ENCODE measurements around the gene CFAP77. TPM values are rescaled to one million over a fixed set of nuclear protein-coding genes. Genes with fewer than 3 reads are reported as not detected.
"Not testable (repeated sequence)": the region's sequence is repeated elsewhere in the genome, so short reads cannot be mapped to it uniquely, and the experiment has no call there.

Gene CFAP77
- polyA plus RNA-seq, 3 donors: not detected

- WGBS, 3 donors: 60 to 68% (median 61%) methylated on average over 17 of the region's 17 CpGs
- no peak overlapping the region for H3K27ac ChIP-seq (ENCODE audit: low read depth, low read length)
Measured at GRCh38 chr9:132548751-132549640, 139.0 kb downstream of the CFAP77 start.

GRCh38 chr9:132551556-132551955, 141.5 kb downstream of the CFAP77 start:
- 80 to 88% (median 84%) methylated on average over 13 of the region's 13 CpGs for WGBS, 3 donors

GRCh38 chr9:132552041-132552440, 142.0 kb downstream of the CFAP77 start:
- WGBS, 3 donors: 93 to 94% (median 93%) methylated on average over 12 of the region's 12 CpGs
- H3K27ac ChIP-seq (ENCODE audit: low read depth, low read length): no peak overlapping the region

More at GRCh38 chr9:132551556-132551955, 141.5 kb downstream of the CFAP77 start:
- H3K27ac ChIP-seq (ENCODE audit: low read depth, low read length): no peak overlapping the region

- no peak overlapping the region for H3K27ac ChIP-seq (ENCODE audit: low read depth, low read length)
- 86 to 89% (median 89%) methylated on average over 2 of the region's 2 CpGs for WGBS, 3 donors
Measured at GRCh38 chr9:132554755-132555154, 144.7 kb downstream of the CFAP77 start.

- no peak overlapping the region for H3K27ac ChIP-seq (ENCODE audit: low read depth, low read length)
- 67 to 78% (median 76%) methylated on average over 8 of the region's 8 CpGs for WGBS, 3 donors
Measured at GRCh38 chr9:132555528-132555927, 145.5 kb downstream of the CFAP77 start.

GRCh38 chr9:132556235-132556634, 146.2 kb downstream of the CFAP77 start:
- WGBS, 3 donors: 52 to 75% (median 73%) methylated on average over 6 of the region's 6 CpGs
- no peak overlapping the region for H3K27ac ChIP-seq (ENCODE audit: low read depth, low read length)

GRCh38 chr9:132556714-132557113, 146.7 kb downstream of the CFAP77 start:
- 58 to 75% (median 67%) methylated on average over 26 of the region's 26 CpGs for WGBS, 3 donors
- no peak overlapping the region for H3K27ac ChIP-seq (ENCODE audit: low read depth, low read length)

- no peak overlapping the region for H3K27ac ChIP-seq (ENCODE audit: low read depth, low read length)
- 82 to 87% (median 87%) methylated on average over 15 of the region's 15 CpGs for WGBS, 3 donors
Measured at GRCh38 chr9:132557159-132557558, 147.1 kb downstream of the CFAP77 start.

GRCh38 chr9:132559711-132560110, 149.7 kb downstream of the CFAP77 start:
- no peak overlapping the region for H3K27ac ChIP-seq (ENCODE audit: low read depth, low read length)
- 92 to 94% (median 93%) methylated on average over 2 of the region's 2 CpGs for WGBS, 3 donors

- H3K27ac ChIP-seq (ENCODE audit: low read depth, low read length): no peak overlapping the region
- WGBS, 3 donors: 28 to 40% (median 31%) methylated on average over 14 of the region's 14 CpGs
Measured at GRCh38 chr9:132560616-132561202, 150.7 kb downstream of the CFAP77 start.

GRCh38 chr9:132562306-132562573, 152.2 kb downstream of the CFAP77 start:
- WGBS, 3 donors: 25 to 57% (median 37%) methylated on average over 4 of the region's 4 CpGs
- no peak overlapping the region for H3K27ac ChIP-seq (ENCODE audit: low read depth, low read length)

- 76 to 81% (median 77%) methylated on average over 6 of the region's 6 CpGs for whole genome bisulfite sequencing, 3 donors
- no peak overlapping the region for H3K27ac ChIP-seq (ENCODE audit: low read depth, low read length)
Measured at GRCh38 chr9:132564526-132564925, 154.5 kb downstream of the CFAP77 start.

GRCh38 chr9:132568787-132569186, 158.8 kb downstream of the CFAP77 start:
- not testable (repeated sequence) for H3K27ac ChIP-seq (ENCODE audit: low read depth, low read length)
- WGBS, 3 donors: 79 to 85% (median 84%) methylated on average over 2 of the region's 2 CpGs

- H3K27ac ChIP-seq (ENCODE audit: low read depth, low read length): no peak overlapping the region
- WGBS, 3 donors: 74 to 77% (median 75%) methylated on average over 13 to 15 of the region's 15 CpGs
Measured at GRCh38 chr9:132571806-132572600, 162.0 kb downstream of the CFAP77 start.

GRCh38 chr9:132572921-132573320, 162.9 kb downstream of the CFAP77 start:
- H3K27ac ChIP-seq (ENCODE audit: low read depth, low read length): no peak overlapping the region
- WGBS, 3 donors: 19 to 33% (median 25%) methylated on average over 8 of the region's 8 CpGs

GRCh38 chr9:132575005-132575609, 165.1 kb downstream of the CFAP77 start:
- H3K27ac ChIP-seq (ENCODE audit: low read depth, low read length): no peak overlapping the region
- 10 to 12% (median 12%) methylated on average over 16 of the region's 16 CpGs for WGBS, 3 donors

GRCh38 chr9:132575811-132576210, 165.8 kb downstream of the CFAP77 start:
- WGBS, 3 donors: 74 to 90% (median 76%) methylated on average over 5 of the region's 5 CpGs
- H3K27ac ChIP-seq (ENCODE audit: low read depth, low read length): no peak overlapping the region

GRCh38 chr9:132577119-132577518, 167.1 kb downstream of the CFAP77 start:
- no peak overlapping the region for H3K27ac ChIP-seq (ENCODE audit: low read depth, low read length)

All from adipose tissue (tissue), 3 donors.